ENCODE results near the gene ZG16.

- TF ChIP-seq GATA3 (IDR thresholded peaks at IDR 0.05; ENCODE audit: low read depth, low read length), result no peak
- no peak for TF ChIP-seq GATA2 (IDR thresholded peaks at IDR 0.05; ENCODE audit: low read depth, low read length)
Measured at GRCh38 chr16:29809850-29810698, 32.0 kb downstream of the ZG16 start.

Measured in SH-SY5Y (cell line).